GM12878 (cell line): ENCODE data around the gene COL24A1. TPM values are rescaled to one million over a fixed set of nuclear protein-coding genes. Genes with fewer than 3 reads are reported as not detected.
A peak's percentile ranks its signal among the peaks of the same experiment; 100 is the strongest.

ENCODE experiments used
- ATAC-seq: fragments of 200-7000 bp; cut with Tn5 transposase; 3 replicates; pipeline ENCODE4 v1.9.1; 2020; ENCODE audit warnings: mild to moderate bottlenecking, moderate library complexity
- BruUV-seq: library from RNA; stranded (reverse); fragments of 400-500 nt; replicated peaks from 2 replicates; lab custom pipeline; 2021; lab: Mats Ljungman, UMichigan
- CTCF ChIA-PET: fragments of 300-600 bp; sonication (Branson Sonifier 250); formaldehyde crosslinking; extraction: SDS; loops from one replicate; lab custom pipeline; 2021; ENCODE audit warnings: inconsistent platforms; lab: Yijun Ruan, JAX
- POLR2A ChIA-PET: fragments of 350-600 bp; formaldehyde crosslinking; extraction: SDS; loops from one replicate; lab custom pipeline; 2021; ENCODE audit warnings: inconsistent platforms; lab: Charles Lee
- RAD21 ChIA-PET: fragments of 300-600 bp; sonication (Branson Sonifier 250); formaldehyde crosslinking; loops from one replicate; lab custom pipeline; 2023; ENCODE audit warnings: antibody characterized with exemption; ENCODE audit not compliant: unreplicated experiment; lab: Charles Lee
- SMC1A ChIA-PET: fragments of 300-600 bp; sonication (Branson Sonifier 250); formaldehyde crosslinking; loops from one replicate; lab custom pipeline; 2023; ENCODE audit not compliant: unreplicated experiment, uncharacterized antibody; lab: Charles Lee
- DNase-seq: peaks from one replicate; pipeline ENCODE4 v3.0.0-alpha.2; 2011; ENCODE audit warnings: low read depth, low spot score
- FAIRE-seq: peaks from 3 replicates; lab custom pipeline; 2011; peaks lifted over from hg19 to GRCh38; lab: Jason Lieb, UNC
- H2AFZ ChIP-seq: 2 replicates; pipeline ENCODE4 v1.6.0; 2011; ENCODE audit warnings: low read depth, low read length, control low read depth; ENCODE audit not compliant: control insufficient read depth
- H3K27ac ChIP-seq: 2 replicates; pipeline ENCODE4 v1.5.1; 2011; ENCODE audit warnings: control low read depth; ENCODE audit not compliant: control insufficient read depth, insufficient read depth
- H3K27me3 ChIP-seq, 2 experiments: replicated peaks in 1 of 2; 2 replicates each; pipeline versions ENCODE4 v1.6.0 to v1.6.1; 2011; ENCODE audit warnings: low read length in 1 of 2; ENCODE audit not compliant: control insufficient read depth in 2 of 2, insufficient read depth in 2 of 2
- H3K36me3 ChIP-seq, 2 experiments: 2 replicates each; pipeline ENCODE4 v1.5.1; 2011; ENCODE audit warnings: low read length in 1 of 2; ENCODE audit not compliant: control insufficient read depth in 2 of 2, insufficient read depth in 2 of 2
- H3K4me1 ChIP-seq: 2 replicates; pipeline ENCODE4 v1.6.1; 2011; ENCODE audit warnings: mild to moderate bottlenecking, low read length, moderate library complexity, mixed read lengths; ENCODE audit not compliant: control insufficient read depth, insufficient read depth
- H3K4me2 ChIP-seq: 2 replicates; pipeline ENCODE4 v1.6.0; 2011; ENCODE audit warnings: control low read depth; ENCODE audit not compliant: control insufficient read depth, insufficient read depth
- H3K4me3 ChIP-seq: fragments of 200-600 bp; sonication (generic); 2 replicates; pipeline ENCODE4 v1.5.1; 2016
- H3K79me2 ChIP-seq: 2 replicates; pipeline ENCODE4 v1.6.0; 2011; ENCODE audit warnings: low read length; ENCODE audit not compliant: control insufficient read depth, insufficient read depth
- H3K9ac ChIP-seq: 2 replicates; pipeline ENCODE4 v1.8.0; 2011; ENCODE audit warnings: low read length, control low read depth, mixed read lengths; ENCODE audit not compliant: control insufficient read depth, insufficient read depth
- H3K9me3 ChIP-seq: replicated peaks from 3 replicates; pipeline ENCODE4 v1.5.1; 2011; ENCODE audit warnings: mild to moderate bottlenecking, low read length; ENCODE audit not compliant: control insufficient read depth, insufficient read depth
- H4K20me1 ChIP-seq: 2 replicates; pipeline ENCODE4 v1.6.0; 2011; ENCODE audit not compliant: control insufficient read depth, insufficient read depth
- CBX5 ChIP-seq: sonication (generic); IDR thresholded peaks from 2 replicates; pipeline ENCODE4 v1.6.1; 2016; ENCODE audit warnings: low read depth, moderate library complexity, mild to moderate bottlenecking, inconsistent platforms
- CHD4 ChIP-seq: fragments of 200-600 bp; sonication (generic); IDR thresholded peaks from 2 replicates; pipeline ENCODE4 v1.6.1; 2016; ENCODE audit warnings: mild to moderate bottlenecking
- FOXK2 ChIP-seq: fragments of 450-650 bp; IDR thresholded peaks from 2 replicates; pipeline ENCODE4 v1.6.1; 2017; ENCODE audit warnings: mild to moderate bottlenecking, moderate library complexity
- HCFC1 ChIP-seq: fragments of 150-350 bp; IDR thresholded peaks from 2 replicates; pipeline ENCODE4 v1.6.1; 2014; ENCODE audit warnings: low read length
- HDAC2 ChIP-seq: fragments of 200-600 bp; sonication (generic); IDR thresholded peaks from 2 replicates; pipeline ENCODE4 v1.6.1; 2017
- KLF5 ChIP-seq: fragments of 450-650 bp; IDR thresholded peaks from 2 replicates; pipeline ENCODE4 v1.6.1; 2014; ENCODE audit warnings: mild to moderate bottlenecking; ENCODE audit not compliant: partially characterized antibody
- SMARCA5 ChIP-seq: fragments of 450-650 bp; IDR thresholded peaks from 2 replicates; pipeline ENCODE4 v1.6.1; 2017; ENCODE audit warnings: mild to moderate bottlenecking
- STAT3 ChIP-seq: IDR thresholded peaks from 2 replicates; pipeline ENCODE4 v1.6.1; 2011; ENCODE audit warnings: low read depth, low read length, improper control_type of control experiment
- WGBS: methylation state at CpG from one replicate; pipeline ENCODE4 v1.1.6; 2016; ENCODE audit warnings: low lambda C conversion rate; ENCODE audit not compliant: insufficient replicate concordance, insufficient coverage; ENCODE audit errors: missing lambda C conversion rate; 5-methylcytosine and 5-hydroxymethylcytosine counted together
- in situ Hi-C: fragments of 300-500 bp; cut with MboI; formaldehyde crosslinking; loops from 9 replicates; pipeline ENCODE4 v1.14.3; 2018; ENCODE audit warnings: mixed read lengths
- intact Hi-C: fragments of 100-400 bp; cut with micrococcal nuclease; formaldehyde crosslinking; loops from one replicate; pipeline ENCODE4 v1.14.2; 2022; ENCODE audit not compliant: unreplicated experiment
- polyA plus RNA-seq, 11 experiments: library from polyadenylated mRNA; depleted of rRNA in 4 of 11; unstranded in 6 of 11; stranded (reverse) in 5 of 11; fragments of >200 nt; fragmentation: Nextera tagmentation in 4 of 11; fragmentation: Illumina TruSeq in 1 of 11; extraction: Ambion mirVana in 4 of 11; extraction: Trizol in 1 of 11; gene quantifications; 1 replicate in 1 of 11; 2 replicates in 10 of 11; pipeline versions ENCODE4 v1.2.1 to v1.2.3, GENCODE V29; 2011 to 2016; ENCODE audit warnings: inconsistent platforms in 2 of 11, missing spikeins in 2 of 11, low read depth in 1 of 11
- total RNA-seq, 4 experiments: library from RNA; depleted of rRNA in 3 of 4; stranded (reverse); fragments of >200 nt in 3 of 4; fragmentation: Illumina TruSeq in 1 of 4; extraction: Trizol in 1 of 4; gene quantifications; 2 replicates each; pipeline versions ENCODE4 v1.2.1 to v1.2.3, GENCODE V29; 2013 to 2021
- TF ChIP-seq, protein P1 (sequence below): fragments of 450-650 bp; IDR thresholded peaks from 2 replicates; pipeline ENCODE4 v1.6.1; 2016; ENCODE audit warnings: mild to moderate bottlenecking, moderate library complexity, borderline replicate concordance

Gene COL24A1
- total and polyA plus RNA-seq, 10 of the 15 experiments (the other 5 are each of a cell fraction or from before 2014, with no cell fraction given), result 0.19 to 4.1 (median 2.0) TPM

DNA sequence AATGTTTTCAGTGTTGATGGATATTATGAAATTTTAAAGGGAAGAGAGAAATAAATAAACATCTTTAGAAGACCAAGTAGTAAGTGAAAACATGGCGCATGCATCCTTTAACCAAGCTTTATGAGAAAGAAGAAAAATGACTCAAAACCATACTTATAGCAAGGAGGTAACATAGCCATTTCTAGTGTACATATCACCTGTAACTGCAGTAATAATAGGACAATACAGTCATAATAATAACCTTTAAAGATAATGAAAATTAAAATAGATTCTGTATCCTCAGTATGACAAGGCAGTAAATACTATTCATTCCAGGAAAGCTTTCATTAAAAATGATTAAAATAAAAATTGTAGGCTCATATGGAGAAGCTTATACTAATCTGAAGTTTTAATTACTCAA is 141.2 kb downstream of the COL24A1 start (continued):
- TF ChIP-seq CBX5, result no peak

- Histone ChIP-seq H4K20me1 (no peaks in the 10 kb centered on the region), H3K79me2 (no peaks in the 10 kb centered on the region), H3K9me3 (no peaks in the 10 kb centered on the region; the same call in 2 of the 3 replicates), H3K4me3 (no peak overlapping the region), H3K27me3 (no peaks in the 10 kb centered on the region), H3K36me3 (no peaks in the 10 kb centered on the region), H3K27ac (no peak overlapping the region), H3K4me2 (no peak overlapping the region), H3K9ac (no peak overlapping the region), H2AFZ (no peak overlapping the region), H3K4me1 (peaks cover 2% of the 10 kb centered on the region)
- ChIA-PET POLR2A (no interaction called here), SMC1A (no interaction called here), CTCF (no interaction called here), RAD21 (no interaction called here)
- 38% methylated on average over 1 of the region's 1 CpG for WGBS
- in situ Hi-C loops (loop anchor here (25.0 kb wide), 1 partner anchor 688 kb away; no protein-coding TSS in a partner anchor), intact Hi-C loops (no loop called here)
- FAIRE-seq (peak; percentile 54), DNase-seq (no peak), ATAC-seq (no peak)
- BruUV-seq, result no TSS peak
- TF ChIP-seq, protein P1, sequence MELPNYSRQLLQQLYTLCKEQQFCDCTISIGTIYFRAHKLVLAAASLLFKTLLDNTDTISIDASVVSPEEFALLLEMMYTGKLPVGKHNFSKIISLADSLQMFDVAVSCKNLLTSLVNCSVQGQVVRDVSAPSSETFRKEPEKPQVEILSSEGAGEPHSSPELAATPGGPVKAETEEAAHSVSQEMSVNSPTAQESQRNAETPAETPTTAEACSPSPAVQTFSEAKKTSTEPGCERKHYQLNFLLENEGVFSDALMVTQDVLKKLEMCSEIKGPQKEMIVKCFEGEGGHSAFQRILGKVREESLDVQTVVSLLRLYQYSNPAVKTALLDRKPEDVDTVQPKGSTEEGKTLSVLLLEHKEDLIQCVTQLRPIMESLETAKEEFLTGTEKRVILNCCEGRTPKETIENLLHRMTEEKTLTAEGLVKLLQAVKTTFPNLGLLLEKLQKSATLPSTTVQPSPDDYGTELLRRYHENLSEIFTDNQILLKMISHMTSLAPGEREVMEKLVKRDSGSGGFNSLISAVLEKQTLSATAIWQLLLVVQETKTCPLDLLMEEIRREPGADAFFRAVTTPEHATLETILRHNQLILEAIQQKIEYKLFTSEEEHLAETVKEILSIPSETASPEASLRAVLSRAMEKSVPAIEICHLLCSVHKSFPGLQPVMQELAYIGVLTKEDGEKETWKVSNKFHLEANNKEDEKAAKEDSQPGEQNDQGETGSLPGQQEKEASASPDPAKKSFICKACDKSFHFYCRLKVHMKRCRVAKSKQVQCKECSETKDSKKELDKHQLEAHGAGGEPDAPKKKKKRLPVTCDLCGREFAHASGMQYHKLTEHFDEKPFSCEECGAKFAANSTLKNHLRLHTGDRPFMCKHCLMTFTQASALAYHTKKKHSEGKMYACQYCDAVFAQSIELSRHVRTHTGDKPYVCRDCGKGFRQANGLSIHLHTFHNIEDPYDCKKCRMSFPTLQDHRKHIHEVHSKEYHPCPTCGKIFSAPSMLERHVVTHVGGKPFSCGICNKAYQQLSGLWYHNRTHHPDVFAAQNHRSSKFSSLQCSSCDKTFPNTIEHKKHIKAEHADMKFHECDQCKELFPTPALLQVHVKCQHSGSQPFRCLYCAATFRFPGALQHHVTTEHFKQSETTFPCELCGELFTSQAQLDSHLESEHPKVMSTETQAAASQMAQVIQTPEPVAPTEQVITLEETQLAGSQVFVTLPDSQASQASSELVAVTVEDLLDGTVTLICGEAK, result no peak
- TF ChIP-seq KLF5, result no peak
- no peak for TF ChIP-seq HDAC2
- TF ChIP-seq CHD4, result no peak
- TF ChIP-seq STAT3, result no peak
- no peak for TF ChIP-seq HCFC1
- TF ChIP-seq SMARCA5, result no peak
- no peak for TF ChIP-seq FOXK2
These were observed 156.0 kb downstream of the COL24A1 start for GRCh38 chr1:86000601-86001000.
